Erythroblast (primary cell): ENCODE results near the gene NLK.

Experiments used
- GATA1 ChIP-seq: IDR thresholded peaks from 2 replicates; pipeline ENCODE4 v1.6.1; 2011; ENCODE audit warnings: low read depth, mild to moderate bottlenecking, control low read depth, low read length, moderate library complexity
- POLR2A ChIP-seq: IDR thresholded peaks from 2 replicates; pipeline ENCODE4 v1.6.1; 2011; ENCODE audit warnings: mild to moderate bottlenecking, low read length

DNA sequence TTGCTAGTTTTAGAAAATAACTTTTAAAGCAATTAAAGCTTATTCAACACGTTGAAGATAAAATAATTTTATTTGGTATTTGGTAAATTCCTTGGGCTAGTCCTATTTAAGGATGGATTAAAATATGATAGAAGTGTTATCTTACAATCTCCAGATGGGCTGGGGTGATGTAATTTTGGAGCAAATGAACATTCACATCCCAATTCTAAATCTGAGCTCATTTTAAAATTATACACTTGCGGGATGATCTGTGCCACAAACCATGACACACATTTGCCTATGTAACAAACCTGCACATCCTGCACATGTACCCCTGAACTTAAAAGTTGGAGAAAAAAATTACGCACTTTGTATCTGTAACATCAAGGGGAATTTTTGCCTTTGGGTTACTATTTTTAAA is 31.5 kb downstream of the NLK start:
- TF ChIP-seq POLR2A (no peak), GATA1 (no peak)
